Femur (tissue), 1 donor: ENCODE data around the gene AGBL4.
"Not testable (repeated sequence)": the region's sequence is repeated elsewhere in the genome, so short reads cannot be mapped to it uniquely, and the experiment has no call there.

ENCODE experiments used
- DNase-seq: peaks from one replicate; pipeline ENCODE4 v3.0.0-alpha.2; 2017

The AGBL4 gene

GRCh38 chr1:48560577-48560976 lies 1463.2 kb downstream of the AGBL4 start:
- no peak for DNase-seq

GRCh38 chr1:48560116-48560515 lies 1463.6 kb downstream of the AGBL4 start:
- DNase-seq: no peak

- DNase-seq: no peak
These were observed 1465.4 kb downstream of the AGBL4 start for GRCh38 chr1:48558366-48558765.

GRCh38 chr1:48556186-48556850 lies 1467.4 kb downstream of the AGBL4 start:
- no peak for DNase-seq

GRCh38 chr1:48555271-48555670 lies 1468.5 kb downstream of the AGBL4 start:
- no peak for DNase-seq

- no peak for DNase-seq
These were observed 1470.7 kb downstream of the AGBL4 start for GRCh38 chr1:48552903-48553606.

- DNase-seq: no peak
These were observed 1471.3 kb downstream of the AGBL4 start for GRCh38 chr1:48552420-48552819.

GRCh38 chr1:48548985-48549384 lies 1474.8 kb downstream of the AGBL4 start:
- no peak for DNase-seq

- DNase-seq: no peak
These were observed 1476.1 kb downstream of the AGBL4 start for GRCh38 chr1:48547561-48548220.

GRCh38 chr1:48543854-48544253 lies 1479.9 kb downstream of the AGBL4 start:
- no peak for DNase-seq

- no peak for DNase-seq
These were observed 1483.2 kb downstream of the AGBL4 start for GRCh38 chr1:48540587-48540986.

- no peak for DNase-seq
These were observed 1487.3 kb downstream of the AGBL4 start for GRCh38 chr1:48536477-48536876.

- DNase-seq: no peak
These were observed 1490.8 kb downstream of the AGBL4 start for GRCh38 chr1:48532976-48533375.

GRCh38 chr1:48530727-48531351 lies 1492.9 kb downstream of the AGBL4 start:
- DNase-seq: peak; percentile 31

- no peak for DNase-seq
These were observed 1496.7 kb downstream of the AGBL4 start for GRCh38 chr1:48527051-48527450.

GRCh38 chr1:48526008-48526710 lies 1497.6 kb downstream of the AGBL4 start:
- no peak for DNase-seq

- DNase-seq: no peak
These were observed 1498.8 kb downstream of the AGBL4 start for GRCh38 chr1:48524892-48525467.

GRCh38 chr1:48523558-48523957 lies 1500.2 kb downstream of the AGBL4 start:
- DNase-seq: no peak

- DNase-seq: not testable (repeated sequence)
These were observed 1503.9 kb downstream of the AGBL4 start for GRCh38 chr1:48519896-48520295.

- no peak for DNase-seq
These were observed 1516.9 kb downstream of the AGBL4 start for GRCh38 chr1:48506870-48507269.

- DNase-seq: no peak
These were observed 1523.0 kb downstream of the AGBL4 start for GRCh38 chr1:48500541-48501450.
